ENCODE data around the gene TARBP2.

DNA sequence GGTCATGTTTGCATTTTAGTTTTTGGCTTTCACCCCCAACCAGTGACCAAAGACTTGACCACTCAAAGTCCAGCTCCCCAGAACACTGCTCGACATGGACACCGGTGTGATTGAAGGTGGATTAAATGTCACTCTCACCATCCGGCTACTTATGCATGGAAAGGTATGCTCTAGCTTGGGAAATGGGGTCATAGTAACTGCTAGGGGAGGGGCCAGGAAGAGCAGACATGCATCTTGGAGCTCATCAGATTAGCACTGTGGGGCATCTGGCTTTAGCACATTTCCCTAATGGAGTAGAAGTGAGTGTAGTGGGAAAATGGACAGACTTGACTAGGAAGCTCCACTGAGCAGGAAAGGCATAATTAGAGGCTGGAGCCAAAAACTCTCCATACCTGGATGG, 46.4 kb upstream of the TARBP2 start:
- TF ChIP-seq, protein P1, sequence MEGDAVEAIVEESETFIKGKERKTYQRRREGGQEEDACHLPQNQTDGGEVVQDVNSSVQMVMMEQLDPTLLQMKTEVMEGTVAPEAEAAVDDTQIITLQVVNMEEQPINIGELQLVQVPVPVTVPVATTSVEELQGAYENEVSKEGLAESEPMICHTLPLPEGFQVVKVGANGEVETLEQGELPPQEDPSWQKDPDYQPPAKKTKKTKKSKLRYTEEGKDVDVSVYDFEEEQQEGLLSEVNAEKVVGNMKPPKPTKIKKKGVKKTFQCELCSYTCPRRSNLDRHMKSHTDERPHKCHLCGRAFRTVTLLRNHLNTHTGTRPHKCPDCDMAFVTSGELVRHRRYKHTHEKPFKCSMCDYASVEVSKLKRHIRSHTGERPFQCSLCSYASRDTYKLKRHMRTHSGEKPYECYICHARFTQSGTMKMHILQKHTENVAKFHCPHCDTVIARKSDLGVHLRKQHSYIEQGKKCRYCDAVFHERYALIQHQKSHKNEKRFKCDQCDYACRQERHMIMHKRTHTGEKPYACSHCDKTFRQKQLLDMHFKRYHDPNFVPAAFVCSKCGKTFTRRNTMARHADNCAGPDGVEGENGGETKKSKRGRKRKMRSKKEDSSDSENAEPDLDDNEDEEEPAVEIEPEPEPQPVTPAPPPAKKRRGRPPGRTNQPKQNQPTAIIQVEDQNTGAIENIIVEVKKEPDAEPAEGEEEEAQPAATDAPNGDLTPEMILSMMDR (IDR thresholded peaks at IDR 0.05; ENCODE audit: low read depth, low read length, poor library complexity, severe bottlenecking) = no peak
- no peak for TF ChIP-seq EZH2phosphoT487 (IDR thresholded peaks at IDR 0.05; ENCODE audit: borderline replicate concordance, low read length)

All from DOHH2 (cell line).